ENCODE data around the gene PTPRU. TPM values are rescaled to one million over a fixed set of nuclear protein-coding genes. Genes with fewer than 3 reads are reported as not detected.

PTPRU gene
- polyA plus RNA-seq, 1 experiment = 7.8 TPM

DNA sequence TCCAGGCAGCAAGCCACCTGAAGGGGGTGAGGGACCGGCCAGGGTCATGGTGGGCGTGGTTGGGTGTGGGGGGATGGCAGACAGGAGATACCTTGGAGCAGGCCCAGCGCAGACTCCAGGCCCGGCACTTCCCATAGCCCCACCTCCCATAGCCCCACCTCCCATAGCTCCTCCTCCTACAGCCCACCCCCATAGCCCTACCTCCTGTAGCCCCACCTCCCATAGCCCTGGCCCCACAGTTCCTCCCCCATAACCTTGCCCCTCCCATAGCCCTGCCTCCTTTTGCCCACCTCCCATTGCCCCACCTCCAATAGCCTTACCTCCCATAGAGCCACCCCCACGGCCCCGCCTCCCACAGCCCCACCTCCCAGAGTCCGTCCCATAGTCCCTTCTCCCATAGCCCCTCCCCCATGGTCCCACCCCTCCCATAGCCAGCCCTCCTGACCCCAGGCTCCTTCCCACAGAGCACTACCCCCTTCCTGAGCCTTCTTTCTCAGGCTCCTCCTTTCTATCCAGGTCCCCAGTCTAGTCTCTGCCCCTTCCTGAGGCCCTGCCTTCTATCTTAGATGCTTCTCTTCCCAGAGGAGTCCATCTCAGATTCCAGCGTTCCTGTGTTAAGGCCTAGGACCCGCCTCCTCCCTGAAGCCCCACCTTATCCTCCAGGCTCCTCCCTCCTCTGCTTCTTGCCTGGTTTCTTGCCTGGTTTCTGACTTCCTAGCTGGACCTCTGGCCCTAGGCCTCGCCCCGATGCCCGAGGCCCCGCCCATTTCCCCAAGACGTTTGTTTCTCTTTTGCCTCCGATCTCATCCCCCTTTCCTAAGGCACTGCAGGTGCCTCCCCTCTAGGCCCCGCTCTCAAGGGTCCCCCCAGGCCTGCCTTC is 46.8 kb downstream of the PTPRU start:
- Histone ChIP-seq H3K9me3 (ENCODE audit: control insufficient read depth, insufficient read depth, low read length) (no peaks in the 10 kb centered on the region; the same call in 1 of the 2 replicates), H3K27me3 (ENCODE audit: control insufficient read depth, insufficient read depth, low read length) (no peaks in the 10 kb centered on the region), H3K27ac (ENCODE audit: low read depth, low read length) (no peak overlapping the region), H3K4me3 (ENCODE audit: low read depth, low read length) (no peak overlapping the region)
- CTCF ChIA-PET = no interaction called here
- TF ChIP-seq, protein P1, sequence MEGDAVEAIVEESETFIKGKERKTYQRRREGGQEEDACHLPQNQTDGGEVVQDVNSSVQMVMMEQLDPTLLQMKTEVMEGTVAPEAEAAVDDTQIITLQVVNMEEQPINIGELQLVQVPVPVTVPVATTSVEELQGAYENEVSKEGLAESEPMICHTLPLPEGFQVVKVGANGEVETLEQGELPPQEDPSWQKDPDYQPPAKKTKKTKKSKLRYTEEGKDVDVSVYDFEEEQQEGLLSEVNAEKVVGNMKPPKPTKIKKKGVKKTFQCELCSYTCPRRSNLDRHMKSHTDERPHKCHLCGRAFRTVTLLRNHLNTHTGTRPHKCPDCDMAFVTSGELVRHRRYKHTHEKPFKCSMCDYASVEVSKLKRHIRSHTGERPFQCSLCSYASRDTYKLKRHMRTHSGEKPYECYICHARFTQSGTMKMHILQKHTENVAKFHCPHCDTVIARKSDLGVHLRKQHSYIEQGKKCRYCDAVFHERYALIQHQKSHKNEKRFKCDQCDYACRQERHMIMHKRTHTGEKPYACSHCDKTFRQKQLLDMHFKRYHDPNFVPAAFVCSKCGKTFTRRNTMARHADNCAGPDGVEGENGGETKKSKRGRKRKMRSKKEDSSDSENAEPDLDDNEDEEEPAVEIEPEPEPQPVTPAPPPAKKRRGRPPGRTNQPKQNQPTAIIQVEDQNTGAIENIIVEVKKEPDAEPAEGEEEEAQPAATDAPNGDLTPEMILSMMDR (IDR thresholded peaks at IDR 0.05; ENCODE audit: low read depth, low read length) = no peak
- DNase-seq (ENCODE audit: low read depth, low spot score) = no peak
- POLR2A ChIA-PET = no interaction called here

DNA sequence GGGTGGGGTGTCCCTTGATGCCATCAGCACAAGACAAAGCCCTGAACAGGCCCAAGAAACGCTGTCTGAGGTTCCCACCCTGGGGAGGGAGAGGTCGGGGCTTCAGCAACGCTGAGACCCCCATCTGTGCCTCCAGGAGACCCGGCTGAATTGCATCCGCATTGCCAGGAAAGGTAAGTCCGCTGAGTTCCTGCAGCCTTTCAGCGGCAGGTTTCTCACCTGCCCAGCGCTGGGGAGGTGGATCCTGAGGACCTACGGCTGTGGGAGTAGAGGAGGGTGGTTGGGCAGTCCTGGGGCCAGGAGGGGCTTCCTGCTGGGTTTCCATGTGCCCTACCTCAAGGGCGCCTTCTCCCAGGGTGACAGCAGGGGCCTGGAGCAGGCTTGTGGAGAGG is 47.5 kb downstream of the PTPRU start:
- Histone ChIP-seq H3K4me3 (ENCODE audit: low read depth, low read length) (no peak overlapping the region), H3K9me3 (ENCODE audit: control insufficient read depth, insufficient read depth, low read length) (no peaks in the 10 kb centered on the region; the same call in 1 of the 2 replicates), H3K27ac (ENCODE audit: low read depth, low read length) (no peak overlapping the region), H3K27me3 (ENCODE audit: control insufficient read depth, insufficient read depth, low read length) (no peaks in the 10 kb centered on the region)
- CTCF ChIA-PET = no interaction called here
- POLR2A ChIA-PET = no interaction called here
- TF ChIP-seq, protein P1 (IDR thresholded peaks at IDR 0.05; ENCODE audit: low read depth, low read length) = no peak
- DNase-seq (ENCODE audit: low read depth, low spot score) = no peak

DNA sequence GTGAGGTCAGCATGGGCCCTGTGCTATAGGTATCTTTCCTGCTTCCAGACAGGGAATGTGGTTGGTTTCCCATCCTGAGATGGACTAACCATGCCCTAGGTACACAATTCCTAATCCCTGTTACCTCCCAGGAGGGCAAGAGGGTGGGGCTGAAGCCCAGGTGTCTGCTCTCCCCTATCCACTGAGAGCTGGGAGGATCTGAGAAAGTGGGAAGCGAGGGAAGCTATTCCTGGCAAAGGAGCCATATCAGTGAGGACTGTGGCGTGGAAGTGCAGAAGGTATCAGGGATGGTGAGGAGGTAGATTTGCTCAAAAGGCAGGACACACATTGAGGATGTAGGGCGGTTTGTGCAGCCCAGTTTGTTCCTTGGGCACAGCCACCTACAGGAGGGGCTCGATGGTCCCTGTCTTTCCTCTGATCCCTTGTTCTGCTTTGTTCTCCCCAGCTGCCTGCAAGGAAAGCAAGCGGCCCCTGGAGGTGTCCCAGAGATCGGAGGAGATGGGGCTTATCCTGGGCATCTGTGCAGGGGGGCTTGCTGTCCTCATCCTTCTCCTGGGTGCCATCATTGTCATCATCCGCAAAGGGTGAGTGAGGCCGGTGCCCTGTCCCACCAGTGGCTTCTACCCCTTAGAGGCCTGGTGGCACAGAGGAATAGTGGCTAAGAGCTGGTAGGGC is 48.1 kb downstream of the PTPRU start:
- ChIA-PET CTCF (no interaction called here), POLR2A (no interaction called here)
- TF ChIP-seq, protein P1 (IDR thresholded peaks at IDR 0.05; ENCODE audit: low read depth, low read length) = no peak
- Histone ChIP-seq H3K27me3 (ENCODE audit: control insufficient read depth, insufficient read depth, low read length) (no peaks in the 10 kb centered on the region), H3K9me3 (ENCODE audit: control insufficient read depth, insufficient read depth, low read length) (no peaks in the 10 kb centered on the region; the same call in 1 of the 2 replicates), H3K27ac (ENCODE audit: low read depth, low read length) (no peak overlapping the region), H3K4me3 (ENCODE audit: low read depth, low read length) (no peak overlapping the region)
- DNase-seq (ENCODE audit: low read depth, low spot score) = no peak

DNA sequence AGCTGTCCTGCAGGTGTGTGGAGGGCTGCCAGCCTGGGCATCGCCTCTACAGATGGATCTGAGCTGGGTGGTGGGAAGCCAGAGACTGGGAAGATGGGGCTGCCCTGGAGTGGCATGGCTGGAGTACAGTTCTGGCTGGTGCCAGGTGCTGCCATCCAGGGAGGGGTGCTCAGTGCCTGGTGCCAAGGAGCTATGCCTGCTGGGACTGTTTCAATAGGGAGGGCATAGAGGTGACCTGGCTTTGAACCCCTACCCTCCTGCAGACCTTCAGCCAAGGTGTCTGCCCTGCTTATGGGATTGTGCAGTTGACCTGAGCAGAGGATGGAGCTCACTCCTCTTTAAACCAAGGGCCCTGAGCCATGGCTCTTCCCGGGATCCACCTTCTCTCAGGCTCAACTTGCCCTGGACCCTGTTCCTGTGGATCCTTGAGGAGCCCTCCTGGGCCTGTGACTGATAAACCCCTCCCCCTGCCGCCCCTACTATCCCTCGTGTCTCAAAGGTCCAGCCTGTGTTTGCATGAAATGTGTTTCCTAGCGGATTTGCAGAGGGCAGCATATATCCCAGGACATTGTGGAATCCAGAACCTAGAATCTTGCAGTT is 48.7 kb downstream of the PTPRU start:
- Histone ChIP-seq H3K27me3 (ENCODE audit: control insufficient read depth, insufficient read depth, low read length) (no peaks in the 10 kb centered on the region), H3K27ac (ENCODE audit: low read depth, low read length) (no peak overlapping the region), H3K9me3 (ENCODE audit: control insufficient read depth, insufficient read depth, low read length) (no peaks in the 10 kb centered on the region; the same call in 1 of the 2 replicates), H3K4me3 (ENCODE audit: low read depth, low read length) (no peak overlapping the region)
- TF ChIP-seq, protein P1 (IDR thresholded peaks at IDR 0.05; ENCODE audit: low read depth, low read length) = no peak
- POLR2A ChIA-PET = no interaction called here
- DNase-seq (ENCODE audit: low read depth, low spot score) = no peak
- CTCF ChIA-PET = no interaction called here

DNA sequence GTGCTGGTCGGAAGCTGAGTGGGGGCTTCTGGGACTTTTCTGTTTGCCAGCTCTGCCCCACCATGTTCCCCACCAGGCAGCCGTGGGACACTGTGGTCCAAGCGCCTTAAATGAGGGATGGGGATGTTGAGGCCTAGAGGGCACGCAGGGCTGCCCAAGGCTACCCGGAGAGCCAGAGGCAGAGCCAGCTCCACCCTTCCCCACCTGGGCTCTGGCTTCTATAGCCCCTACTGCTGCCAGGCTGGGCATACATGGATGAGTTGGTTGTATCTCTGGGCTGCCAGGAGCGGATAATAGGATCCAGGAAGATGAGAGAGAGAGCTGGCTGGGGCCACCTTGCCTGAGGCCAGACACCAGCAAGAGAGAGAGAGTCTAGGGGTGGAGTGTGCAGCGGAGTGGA is 49.4 kb downstream of the PTPRU start:
- no peak for DNase-seq (ENCODE audit: low read depth, low spot score)
- H3K27me3 ChIP-seq (ENCODE audit: control insufficient read depth, insufficient read depth, low read length) = no peaks in the 10 kb centered on the region
- ChIA-PET POLR2A (no interaction called here), CTCF (no interaction called here)
- no peak overlapping the region for H3K27ac ChIP-seq (ENCODE audit: low read depth, low read length)
- no peaks in the 10 kb centered on the region; the same call in 1 of the 2 replicates for H3K9me3 ChIP-seq (ENCODE audit: control insufficient read depth, insufficient read depth, low read length)
- TF ChIP-seq, protein P1 (IDR thresholded peaks at IDR 0.05; ENCODE audit: low read depth, low read length) = no peak
- no peak overlapping the region for H3K4me3 ChIP-seq (ENCODE audit: low read depth, low read length)
